A549 (cell line): Measurements from ENCODE around the gene KIF7.

Experiments
- CTCF ChIP-seq: fragments of >200 bp; sonication (Bioruptor Twin); formaldehyde crosslinking; IDR thresholded peaks from 3 replicates; pipeline ENCODE4 v1.5.1; 2016
- EHMT2 ChIP-seq: fragments of 200-600 bp; sonication (generic); IDR thresholded peaks from 2 replicates; pipeline ENCODE4 v1.6.1; 2016; ENCODE audit warnings: antibody characterized with exemption, low read depth, mild to moderate bottlenecking, moderate library complexity
- EP300 ChIP-seq, 2 experiments: fragments of >200 bp; sonication (Bioruptor Twin); formaldehyde crosslinking; IDR thresholded peaks; 2 replicates in 1 of 2; 3 replicates in 1 of 2; pipeline ENCODE4 v1.6.1; 2016 to 2017
- GATA3 ChIP-seq: IDR thresholded peaks from 2 replicates; pipeline ENCODE4 v1.6.1; 2012; ENCODE audit warnings: borderline replicate concordance
- MAFK ChIP-seq: fragments of 450-650 bp; IDR thresholded peaks from 2 replicates; pipeline ENCODE4 v1.6.1; 2014; ENCODE audit not compliant: partially characterized antibody
- MAZ ChIP-seq: fragments of 150-350 bp; IDR thresholded peaks from 2 replicates; pipeline ENCODE4 v1.6.1; 2014; ENCODE audit warnings: antibody characterized with exemption, low read depth, low read length, borderline replicate concordance
- POLR2A ChIP-seq: IDR thresholded peaks from 2 replicates; pipeline ENCODE4 v1.6.1; 2012; ENCODE audit warnings: mild to moderate bottlenecking, low read length
- RFX5 ChIP-seq: fragments of 450-650 bp; IDR thresholded peaks from 2 replicates; pipeline ENCODE4 v1.7.1; 2014; ENCODE audit warnings: antibody characterized with exemption, mild to moderate bottlenecking, moderate library complexity
- ZFP36 ChIP-seq: fragments of 450-650 bp; IDR thresholded peaks from 2 replicates; pipeline ENCODE4 v1.6.1; 2014; ENCODE audit warnings: borderline replicate concordance; ENCODE audit not compliant: partially characterized antibody

GRCh38 chr15:89695198-89695597 lies 39.9 kb upstream of the KIF7 start:
- TF ChIP-seq POLR2A (no peak), EHMT2 (no peak), CTCF (no peak), EP300 (IDR thresholded peaks at IDR 0.05) (no peak), MAZ (no peak), ZFP36 (no peak), RFX5 (no peak), GATA3 (no peak), MAFK (no peak)
